HG03520 (cell line): Measurements from ENCODE around the gene ARMC5.

Experiments
- ATAC-seq: cut with Tn5 transposase; IDR thresholded peaks from one replicate; pipeline ENCODE4 v1.9.1; 2021; ENCODE audit warnings: mild to moderate bottlenecking, moderate library complexity; ENCODE audit not compliant: unreplicated experiment

The ARMC5 gene

DNA sequence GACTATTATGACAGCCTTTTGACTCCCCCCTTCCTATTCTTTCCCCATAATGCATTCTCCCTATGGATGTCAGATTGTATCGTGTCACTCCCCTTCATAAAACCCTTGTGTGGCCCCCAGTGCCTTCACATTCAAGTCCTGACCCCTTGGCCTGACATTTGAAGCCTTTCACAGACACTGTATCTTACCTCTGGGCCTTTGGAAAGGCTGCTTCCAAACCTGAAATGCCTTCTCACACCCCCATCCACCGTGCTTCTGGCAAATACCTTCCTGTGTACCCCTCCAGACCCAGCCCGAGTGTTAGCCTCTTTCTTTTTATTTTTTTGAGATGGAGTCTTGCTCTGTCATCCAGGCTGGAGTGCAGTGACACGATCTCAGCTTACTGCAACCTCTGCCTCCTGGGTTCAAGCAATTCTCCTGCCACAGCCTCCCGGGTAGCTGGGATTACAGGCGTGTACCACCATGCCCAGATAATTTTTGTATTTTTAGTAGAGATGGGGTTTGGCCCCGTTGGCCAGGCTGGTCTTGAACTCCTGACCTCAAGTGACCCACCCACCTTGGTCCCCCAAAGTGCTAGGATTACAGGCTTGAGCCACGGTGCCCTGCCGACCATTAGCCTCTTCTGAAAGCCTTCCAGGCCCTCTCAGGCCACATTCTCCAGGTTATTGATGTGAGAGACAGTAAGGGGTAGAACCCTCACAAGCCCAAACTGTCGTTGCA is 2.1 kb downstream of the ARMC5 start:
- no peak for ATAC-seq

DNA sequence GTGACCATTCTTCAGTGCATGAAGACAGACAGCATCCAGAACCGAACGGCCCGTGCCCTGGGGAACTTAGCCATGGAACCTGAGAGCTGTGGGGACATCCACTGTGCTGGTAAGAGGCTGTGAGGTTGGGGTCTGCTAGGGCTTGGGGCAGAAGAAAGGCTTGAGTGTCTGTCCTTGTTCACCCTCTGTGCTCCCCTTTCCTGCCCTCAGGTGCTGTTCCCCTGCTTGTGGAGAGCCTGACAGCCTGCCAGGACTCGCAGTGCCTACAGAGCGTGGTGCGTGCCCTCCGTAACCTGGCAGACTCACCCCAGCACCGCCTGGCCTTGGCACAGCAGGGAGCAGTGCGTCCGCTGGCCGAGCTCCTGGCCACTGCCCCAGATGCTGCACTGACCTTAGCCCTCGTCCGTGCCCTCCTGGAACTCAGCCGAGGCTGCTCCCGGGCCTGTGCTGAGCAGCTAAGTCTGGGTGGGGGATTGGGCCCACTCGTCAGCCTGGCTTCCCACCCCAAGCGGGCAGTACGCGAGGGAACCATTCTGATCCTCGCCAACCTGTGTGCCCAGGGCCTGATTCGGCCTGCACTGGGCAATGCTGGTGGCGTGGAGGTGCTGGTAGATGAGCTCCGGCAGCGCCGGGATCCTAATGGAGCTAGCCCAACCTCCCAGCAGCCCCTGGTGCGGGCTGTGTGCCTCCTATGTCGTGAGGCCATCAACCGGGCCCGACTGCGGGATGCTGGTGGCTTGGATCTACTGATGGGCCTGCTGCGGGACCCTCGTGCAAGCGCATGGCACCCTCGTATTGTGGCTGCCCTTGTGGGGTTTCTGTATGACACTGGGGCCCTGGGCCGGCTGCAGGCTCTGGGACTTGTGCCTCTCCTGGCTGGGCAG is 2.9 kb downstream of the ARMC5 start:
- no peak for ATAC-seq

DNA sequence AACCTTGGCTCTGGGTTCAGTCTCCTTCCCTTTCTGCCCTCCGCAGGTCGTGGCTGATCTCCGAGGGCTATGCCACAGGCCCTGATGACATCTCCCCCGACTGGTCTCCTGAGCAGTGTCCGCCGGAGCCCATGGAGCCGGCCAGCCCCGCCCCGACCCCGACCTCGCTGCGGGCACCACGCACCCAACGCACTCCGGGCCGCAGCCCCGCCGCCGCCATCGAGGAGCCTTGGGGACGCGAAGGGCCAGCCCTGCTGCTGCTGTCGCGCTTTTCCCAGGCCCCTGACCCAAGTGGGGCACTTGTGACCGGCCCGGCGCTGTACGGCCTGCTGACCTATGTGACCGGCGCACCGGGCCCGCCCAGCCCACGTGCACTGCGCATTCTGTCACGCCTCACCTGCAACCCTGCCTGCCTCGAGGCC is 5.1 kb downstream of the ARMC5 start:
- ATAC-seq: no peak

DNA sequence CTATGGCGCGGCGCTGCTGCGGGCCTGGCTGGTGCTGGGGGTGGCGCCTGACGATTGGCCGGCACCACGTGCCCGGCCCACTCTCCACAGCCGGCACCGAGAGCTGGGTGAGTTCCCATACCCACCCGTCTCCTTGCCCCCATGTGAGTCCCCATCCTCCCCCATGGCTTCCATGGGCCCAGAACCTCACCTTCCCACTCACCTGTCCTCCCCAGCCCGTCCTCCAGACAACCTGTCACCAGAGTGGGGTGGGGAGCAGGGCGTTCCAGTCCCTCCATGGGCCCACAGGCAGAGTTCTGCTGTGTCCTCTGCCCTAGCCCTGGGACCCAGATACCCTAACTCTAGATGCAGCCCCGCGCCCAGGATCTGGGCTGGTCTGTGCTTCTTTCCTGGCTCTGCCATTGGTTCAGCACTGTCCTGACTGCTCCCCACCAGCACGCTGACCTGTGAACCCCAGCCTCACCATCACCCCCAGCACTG is 5.5 kb downstream of the ARMC5 start:
- ATAC-seq: no peak

DNA sequence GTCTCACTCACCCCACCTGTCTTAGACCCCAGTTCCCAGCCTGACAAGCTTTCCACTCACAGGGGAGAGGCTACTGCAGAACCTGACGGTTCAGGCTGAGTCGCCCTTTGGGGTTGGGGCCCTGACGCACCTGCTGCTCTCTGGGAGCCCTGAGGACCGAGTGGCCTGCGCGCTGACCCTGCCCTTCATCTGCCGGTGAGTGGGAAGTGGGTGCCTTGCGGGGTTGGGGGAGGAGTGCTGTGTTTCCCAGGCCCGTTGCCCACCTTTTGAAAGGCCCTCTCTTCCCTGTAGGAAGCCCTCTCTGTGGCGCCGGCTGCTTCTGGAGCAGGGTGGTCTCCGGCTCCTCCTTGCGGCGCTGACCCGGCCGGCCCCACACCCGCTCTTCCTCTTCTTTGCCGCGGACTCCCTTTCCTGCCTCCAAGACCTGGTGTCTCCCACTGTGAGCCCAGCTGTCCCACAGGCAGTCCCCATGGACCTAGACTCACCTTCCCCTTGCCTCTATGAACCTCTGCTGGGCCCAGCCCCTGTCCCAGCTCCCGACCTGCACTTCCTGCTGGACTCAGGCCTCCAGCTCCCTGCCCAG is 6.6 kb downstream of the ARMC5 start:
- ATAC-seq: no peak

DNA sequence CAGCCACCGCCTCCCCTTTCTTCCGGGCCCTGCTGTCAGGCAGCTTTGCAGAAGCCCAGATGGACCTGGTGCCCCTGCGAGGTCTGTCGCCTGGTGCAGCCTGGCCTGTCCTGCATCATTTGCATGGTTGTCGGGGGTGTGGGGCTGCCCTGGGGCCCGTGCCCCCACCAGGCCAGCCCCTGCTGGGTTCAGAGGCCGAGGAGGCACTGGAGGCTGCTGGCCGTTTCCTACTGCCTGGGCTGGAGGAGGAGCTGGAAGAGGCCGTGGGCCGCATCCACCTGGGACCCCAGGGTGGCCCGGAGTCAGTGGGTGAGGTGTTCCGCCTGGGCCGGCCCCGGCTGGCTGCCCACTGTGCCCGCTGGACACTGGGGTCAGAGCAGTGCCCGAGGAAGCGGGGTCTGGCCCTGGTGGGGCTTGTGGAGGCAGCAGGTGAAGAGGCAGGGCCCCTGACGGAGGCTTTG is 7.1 kb downstream of the ARMC5 start:
- no peak for ATAC-seq

DNA sequence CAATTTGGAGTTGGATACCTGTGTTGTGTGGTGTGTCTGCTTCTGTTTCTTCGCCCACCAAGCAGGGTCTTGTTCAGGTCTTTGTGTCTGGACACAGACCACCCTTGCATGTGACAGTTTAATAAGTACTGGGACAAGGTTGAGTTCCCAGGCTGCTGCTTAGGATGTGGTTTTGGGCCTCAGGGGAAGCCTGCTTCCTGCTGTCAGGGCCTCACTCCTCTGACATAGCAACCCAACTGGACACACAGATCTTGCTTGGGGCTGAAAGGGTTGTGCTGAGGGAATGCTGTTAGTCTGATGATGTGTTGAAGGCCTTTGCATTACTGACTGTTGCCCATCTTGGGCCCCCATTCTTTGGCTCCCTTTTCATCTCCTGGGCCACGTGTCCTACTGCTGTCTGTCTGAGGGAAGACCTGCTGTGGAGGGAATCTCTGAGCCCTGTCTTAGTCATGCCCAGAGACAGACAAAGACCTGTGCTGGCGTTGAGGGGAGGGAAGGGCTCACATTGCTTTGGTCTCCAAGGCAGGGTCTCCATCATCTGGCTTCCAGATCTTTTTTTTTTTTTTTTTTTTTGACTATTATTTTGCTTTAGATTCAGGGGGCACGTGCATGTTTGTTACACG is 8.0 kb downstream of the ARMC5 start:
- ATAC-seq: no peak

DNA sequence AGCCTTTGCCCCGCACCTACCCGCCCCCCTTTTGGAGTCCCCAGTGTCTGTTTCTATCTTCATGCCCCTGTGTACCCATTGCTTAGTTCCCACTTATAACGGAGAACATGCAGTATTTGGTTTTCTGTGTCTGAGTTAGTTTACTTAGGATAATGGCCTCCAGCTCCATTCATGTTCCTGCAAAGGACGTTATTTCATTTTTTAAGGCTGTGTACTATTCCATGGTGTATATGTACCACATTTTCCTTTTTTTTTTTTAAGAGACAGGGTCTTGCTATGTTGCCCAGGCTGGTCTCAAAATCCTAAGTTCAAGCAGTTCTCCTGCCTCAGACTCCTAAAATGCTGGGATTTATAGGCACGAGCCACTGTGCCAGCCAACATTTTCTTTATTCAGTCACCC is 8.6 kb downstream of the ARMC5 start:
- ATAC-seq: no peak

DNA sequence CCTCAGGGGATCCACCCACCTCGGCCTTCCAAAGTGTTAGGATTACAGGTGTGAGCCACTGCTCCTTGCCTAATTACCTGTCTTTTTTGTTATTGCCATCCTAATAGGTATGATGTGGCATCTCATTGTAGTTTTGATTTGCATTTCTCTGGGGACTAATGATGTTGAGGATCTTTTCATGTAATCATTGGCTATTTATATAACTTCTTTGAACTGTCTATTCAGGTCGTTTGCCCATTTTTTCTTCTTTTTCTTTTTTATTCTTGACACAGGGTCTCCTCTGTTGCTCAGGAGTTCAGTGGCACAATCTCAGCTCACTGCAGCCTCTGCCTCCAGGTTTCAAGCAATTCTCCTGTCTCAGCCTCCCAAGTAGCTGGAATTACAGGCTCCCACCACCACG is 11.3 kb downstream of the ARMC5 start:
- ATAC-seq: no peak

DNA sequence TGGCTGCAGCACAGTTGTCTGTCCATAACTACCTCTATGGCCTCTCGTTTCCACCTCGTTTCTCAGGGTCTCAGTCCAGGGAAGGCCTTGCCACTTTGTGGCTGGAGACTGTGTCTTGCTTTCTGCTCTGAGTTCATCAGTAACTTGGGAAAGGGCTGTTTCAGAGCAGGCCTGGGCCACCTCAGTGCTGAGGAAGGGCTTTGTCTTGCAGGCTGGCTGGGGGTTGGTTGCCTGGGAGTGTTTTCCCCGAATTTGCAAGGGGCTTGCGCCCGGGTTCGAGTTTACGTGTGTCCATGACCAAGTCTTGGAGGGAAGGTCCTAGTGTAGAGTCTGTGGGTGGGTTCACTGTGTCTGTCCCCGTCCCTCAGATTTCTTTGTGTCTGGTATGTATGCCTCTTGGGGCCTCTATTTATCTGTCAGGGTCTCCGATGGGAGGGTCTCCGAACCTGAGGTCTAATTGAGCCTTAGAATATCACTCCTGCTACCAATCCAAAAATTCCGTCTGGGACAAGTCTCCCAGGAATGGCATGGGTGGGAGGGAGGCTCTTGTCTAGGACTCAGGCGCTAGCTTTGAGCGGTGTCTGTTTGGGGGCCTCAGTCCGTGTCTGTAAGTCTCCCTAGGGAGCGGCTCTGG is 12.1 kb downstream of the ARMC5 start:
- no peak for ATAC-seq

DNA sequence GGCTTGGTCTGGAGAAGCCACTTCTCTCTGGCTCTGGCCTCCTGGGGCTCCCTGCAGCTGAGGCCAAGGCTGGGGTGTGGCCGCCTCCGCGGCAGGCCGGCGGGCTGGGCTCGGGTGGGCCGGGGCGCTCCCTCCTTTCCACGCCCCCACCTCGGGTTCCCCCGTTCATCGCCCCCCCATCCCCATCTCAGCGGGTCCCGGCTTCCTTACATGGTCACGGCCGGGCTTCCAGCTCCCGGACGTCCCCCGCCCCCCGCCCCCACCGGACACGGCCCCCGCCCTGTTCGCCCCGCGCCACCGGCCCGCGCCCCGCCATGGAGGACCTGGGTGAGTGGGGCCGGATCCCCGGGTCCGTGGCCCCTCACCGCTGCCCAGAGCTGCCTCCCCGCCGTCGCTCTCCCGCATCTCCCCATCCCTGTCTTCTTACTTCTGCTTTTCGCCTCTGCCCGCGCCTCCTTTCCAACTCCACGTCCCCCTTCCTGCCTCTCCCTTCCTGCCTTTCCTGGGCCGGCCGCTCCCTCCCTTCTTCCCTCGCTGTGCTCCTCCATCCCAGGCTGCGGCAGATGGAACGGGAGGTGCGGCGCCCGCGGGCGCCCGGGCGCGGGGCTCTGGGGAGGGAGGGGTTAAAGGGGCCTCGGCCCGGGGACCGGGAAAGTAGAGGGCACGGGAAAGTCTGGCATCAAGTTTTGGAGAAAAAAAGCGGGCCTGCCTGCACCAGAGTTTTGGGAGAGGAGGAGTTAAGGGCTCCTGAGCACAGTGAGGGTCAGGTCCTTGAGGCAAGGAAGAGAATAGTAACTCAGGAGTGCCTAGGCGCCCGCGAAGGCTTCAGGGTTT is 12.8 kb downstream of the ARMC5 start, which contains the start of gene TGFB1I1:
TGFB1I1 (plus strand) TSS at position 278 of the 834 bp plus-strand sequence; CDS start at position 315, 37 bp downstream.
- ATAC-seq: no peak

DNA sequence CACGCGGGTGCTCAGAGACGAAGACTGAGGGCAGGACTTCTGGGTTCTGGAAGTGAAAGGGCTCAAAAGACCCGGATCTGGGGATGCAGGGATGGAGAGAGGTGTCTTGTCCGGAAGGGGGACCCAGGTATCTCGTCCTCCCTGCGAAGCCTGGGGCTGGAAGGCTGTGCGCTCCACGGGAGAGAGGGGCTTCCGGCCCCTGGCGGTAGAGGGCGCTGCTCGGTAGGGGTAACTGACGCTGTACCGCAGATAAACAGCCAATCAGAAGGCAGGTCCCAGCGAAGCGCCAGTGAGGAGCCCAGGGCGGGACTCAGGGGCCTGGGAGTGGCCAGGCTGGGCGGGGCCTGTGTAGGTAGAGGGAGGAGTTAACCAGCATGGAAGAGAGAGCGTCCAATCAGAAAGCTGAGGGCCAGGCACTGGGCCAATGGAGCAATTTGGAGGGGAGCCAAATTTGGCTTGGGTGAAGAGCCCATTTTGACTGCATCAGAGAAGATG is 13.5 kb downstream of the ARMC5 start:
- ATAC-seq: no peak

DNA sequence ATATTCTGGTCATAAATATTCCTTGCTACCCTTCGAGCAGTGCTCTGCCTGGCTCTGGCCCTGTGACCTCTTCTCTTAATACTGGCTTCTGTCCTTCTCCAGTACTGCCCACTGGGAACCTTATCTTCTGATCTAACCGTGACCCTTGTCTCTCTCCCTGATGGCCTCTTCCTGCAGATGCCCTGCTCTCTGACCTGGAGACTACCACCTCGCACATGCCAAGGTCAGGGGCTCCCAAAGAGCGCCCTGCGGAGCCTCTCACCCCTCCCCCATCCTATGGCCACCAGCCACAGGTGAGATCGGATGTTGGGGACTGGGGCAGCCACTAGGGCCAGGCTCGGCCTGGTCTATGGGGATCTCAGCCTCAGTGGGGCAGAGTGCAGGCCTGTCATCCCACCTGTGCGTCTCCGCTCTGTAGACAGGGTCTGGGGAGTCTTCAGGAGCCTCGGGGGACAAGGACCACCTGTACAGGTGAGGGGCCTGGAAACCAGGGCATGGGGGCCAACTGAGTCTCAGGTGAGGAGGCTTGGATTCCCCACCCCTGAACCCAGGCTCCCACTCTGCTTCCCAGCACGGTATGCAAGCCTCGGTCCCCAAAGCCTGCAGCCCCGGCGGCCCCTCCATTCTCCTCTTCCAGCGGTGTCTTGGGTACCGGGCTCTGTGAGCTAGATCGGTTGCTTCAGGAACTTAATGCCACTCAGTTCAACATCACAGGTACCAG is 14.1 kb downstream of the ARMC5 start:
- ATAC-seq: no peak

DNA sequence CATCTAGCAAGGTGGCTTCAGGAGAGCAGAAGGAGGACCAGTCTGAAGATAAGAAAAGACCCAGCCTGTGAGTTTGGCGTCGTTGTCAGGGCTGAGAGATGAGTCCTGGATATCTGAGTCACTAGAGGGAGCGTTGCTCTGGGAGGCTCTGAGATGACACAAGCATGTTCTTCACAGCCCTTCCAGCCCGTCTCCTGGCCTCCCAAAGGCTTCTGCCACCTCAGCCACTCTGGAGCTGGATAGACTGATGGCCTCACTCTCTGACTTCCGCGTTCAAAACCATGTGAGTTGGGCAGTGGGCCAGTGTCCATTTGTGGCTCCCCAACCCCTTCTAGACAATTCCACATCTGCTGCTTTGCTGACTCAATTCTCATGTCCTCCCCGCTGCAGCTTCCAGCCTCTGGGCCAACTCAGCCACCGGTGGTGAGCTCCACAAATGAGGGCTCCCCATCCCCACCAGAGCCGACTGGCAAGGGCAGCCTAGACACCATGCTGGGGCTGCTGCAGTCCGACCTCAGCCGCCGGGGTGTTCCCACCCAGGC is 14.9 kb downstream of the ARMC5 start:
- no peak for ATAC-seq

DNA sequence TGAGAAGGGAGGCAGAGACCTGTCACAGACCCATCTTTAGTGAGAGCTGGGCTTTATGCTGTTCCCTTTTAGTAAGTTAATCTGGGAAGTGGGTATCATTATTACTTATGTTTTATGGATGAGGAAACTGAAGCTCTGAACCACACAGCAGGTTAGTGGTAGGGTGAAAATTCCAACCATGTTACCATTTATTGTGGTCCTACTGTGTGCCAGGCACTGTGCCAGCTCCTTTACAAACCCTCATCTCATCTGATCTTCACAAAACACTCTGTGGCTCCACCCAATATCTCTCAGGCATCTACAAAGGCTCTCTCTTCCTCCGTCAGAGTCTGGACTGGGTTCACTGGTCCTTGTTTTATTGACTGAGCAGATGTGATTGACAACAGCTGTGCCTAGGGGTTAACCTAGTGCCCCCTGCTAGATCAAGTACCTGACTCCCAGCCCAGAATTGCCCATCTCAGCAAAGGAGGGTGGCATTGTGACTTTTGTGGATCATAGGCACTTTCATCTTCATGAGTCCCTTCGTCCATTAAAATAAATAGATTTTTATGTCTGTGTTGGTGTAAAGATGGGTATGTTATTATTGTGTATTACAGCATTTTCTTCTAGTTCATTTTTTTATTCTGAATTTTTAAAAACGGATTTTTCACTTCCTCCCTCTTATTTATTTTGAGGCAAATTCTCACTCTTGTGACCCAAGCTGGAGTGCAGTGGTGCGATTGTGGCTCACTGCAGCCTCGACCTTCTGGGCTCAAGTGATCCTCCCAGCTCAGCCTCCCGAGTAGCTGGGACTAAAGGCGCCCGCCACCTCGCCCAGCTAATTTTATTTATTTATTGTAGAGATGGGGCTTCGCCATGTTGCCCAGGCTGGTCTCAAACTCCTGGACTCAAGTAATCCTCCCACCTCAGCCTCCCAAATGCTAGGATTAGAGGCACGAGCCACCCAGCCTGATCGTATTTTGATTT is 15.8 kb downstream of the ARMC5 start:
- no peak for ATAC-seq

DNA sequence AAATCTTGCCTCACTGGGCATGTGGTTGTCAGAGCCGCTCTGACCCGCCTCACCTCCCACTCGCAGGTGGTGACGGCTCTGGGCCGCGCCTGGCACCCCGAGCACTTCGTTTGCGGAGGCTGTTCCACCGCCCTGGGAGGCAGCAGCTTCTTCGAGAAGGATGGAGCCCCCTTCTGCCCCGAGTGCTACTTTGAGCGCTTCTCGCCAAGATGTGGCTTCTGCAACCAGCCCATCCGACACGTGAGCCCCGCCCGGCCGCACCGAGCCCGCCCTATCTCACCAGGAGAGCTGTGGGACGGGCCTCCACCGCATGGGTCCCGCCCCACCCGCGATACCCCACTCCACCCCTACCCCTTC is 16.6 kb downstream of the ARMC5 start:
- ATAC-seq: no peak
